Astrocyte (in vitro differentiated cells and primary cell): ENCODE results near the gene GPNMB. TPM values are rescaled to one million over a fixed set of nuclear protein-coding genes. Genes with fewer than 3 reads are reported as not detected.

Source experiments
- DNase-seq: peaks from one replicate; pipeline ENCODE4 v3.0.0-alpha.2; 2010; ENCODE audit warnings: low read depth
- FAIRE-seq: peaks from 2 replicates; lab custom pipeline; 2011; peaks lifted over from hg19 to GRCh38; lab: Jason Lieb, UNC
- H2AFZ ChIP-seq: 2 replicates; pipeline ENCODE4 v1.6.0; 2012; ENCODE audit warnings: low read depth, low read length, inconsistent platforms
- H3K27ac ChIP-seq: 2 replicates; pipeline ENCODE4 v1.5.1; 2011; ENCODE audit warnings: low read depth, low read length, inconsistent platforms
- H3K27me3 ChIP-seq: 2 replicates; pipeline ENCODE4 v1.6.0; 2011; ENCODE audit warnings: low read length, inconsistent platforms; ENCODE audit not compliant: insufficient read depth
- H3K36me3 ChIP-seq: 2 replicates; pipeline ENCODE4 v1.5.1; 2011; ENCODE audit warnings: low read length, inconsistent platforms; ENCODE audit not compliant: insufficient read depth
- H3K4me1 ChIP-seq: 2 replicates; pipeline ENCODE4 v1.5.1; 2011; ENCODE audit warnings: low read length, inconsistent platforms; ENCODE audit not compliant: insufficient read depth
- H3K4me2 ChIP-seq: 2 replicates; pipeline ENCODE4 v1.6.0; 2012; ENCODE audit warnings: low read length, inconsistent platforms
- H3K4me3 ChIP-seq: 2 replicates; pipeline ENCODE4 v1.5.1; 2011; ENCODE audit warnings: low read depth, mild to moderate bottlenecking, low read length, inconsistent platforms; ENCODE audit not compliant: insufficient read depth
- H3K79me2 ChIP-seq: 2 replicates; pipeline ENCODE4 v1.6.0; 2012; ENCODE audit warnings: mild to moderate bottlenecking, low read length, inconsistent platforms; ENCODE audit not compliant: insufficient read depth
- H3K9ac ChIP-seq: 2 replicates; pipeline ENCODE4 v1.6.0; 2012; ENCODE audit warnings: mild to moderate bottlenecking, low read length, inconsistent platforms
- H3K9me3 ChIP-seq: 2 replicates; pipeline ENCODE4 v1.5.1; 2012; ENCODE audit warnings: low read depth, mild to moderate bottlenecking, low read length, inconsistent platforms; ENCODE audit not compliant: insufficient read depth
- H4K20me1 ChIP-seq: 2 replicates; pipeline ENCODE4 v1.6.0; 2012; ENCODE audit warnings: low read length, inconsistent platforms; ENCODE audit not compliant: insufficient read depth
- H3K27ac Mint-ChIP-seq: one replicate; pipeline ENCODE4 v1.8.0; 2021; ENCODE audit warnings: mild to moderate bottlenecking, mixed read lengths; ENCODE audit not compliant: unreplicated experiment
- H3K27me3 Mint-ChIP-seq: one replicate; pipeline ENCODE4 v1.8.0; 2021; ENCODE audit warnings: low read depth, mixed read lengths; ENCODE audit not compliant: unreplicated experiment
- H3K36me3 Mint-ChIP-seq: one replicate; pipeline ENCODE4 v1.8.0; 2021; ENCODE audit warnings: low read depth, mixed read lengths; ENCODE audit not compliant: unreplicated experiment
- H3K4me1 Mint-ChIP-seq: one replicate; pipeline ENCODE4 v1.8.0; 2021; ENCODE audit warnings: low read depth, mixed read lengths; ENCODE audit not compliant: unreplicated experiment
- H3K4me3 Mint-ChIP-seq: one replicate; pipeline ENCODE4 v1.8.0; 2021; ENCODE audit warnings: mild to moderate bottlenecking, moderate library complexity, mixed read lengths; ENCODE audit not compliant: unreplicated experiment
- H3K9me3 Mint-ChIP-seq: one replicate; pipeline ENCODE4 v1.8.0; 2021; ENCODE audit warnings: mild to moderate bottlenecking, mixed read lengths; ENCODE audit not compliant: unreplicated experiment
- EZH2 ChIP-seq: IDR thresholded peaks from 2 replicates; pipeline ENCODE4 v1.6.1; 2012; ENCODE audit warnings: mild to moderate bottlenecking, low read length, inconsistent platforms; ENCODE audit not compliant: insufficient read depth
- total RNA-seq: library from RNA; stranded (reverse); gene quantifications from 2 replicates; pipeline ENCODE4 v1.2.1, GENCODE V29; 2021
- TF ChIP-seq, protein P1 (sequence below): IDR thresholded peaks from 2 replicates; pipeline ENCODE4 v1.5.1; 2011; ENCODE audit warnings: low read depth, mild to moderate bottlenecking, inconsistent platforms, low read length, moderate library complexity; ENCODE audit not compliant: insufficient read depth

The GPNMB gene
- total RNA-seq, 1 donor from 2014 or later: 0.91 TPM

DNA sequence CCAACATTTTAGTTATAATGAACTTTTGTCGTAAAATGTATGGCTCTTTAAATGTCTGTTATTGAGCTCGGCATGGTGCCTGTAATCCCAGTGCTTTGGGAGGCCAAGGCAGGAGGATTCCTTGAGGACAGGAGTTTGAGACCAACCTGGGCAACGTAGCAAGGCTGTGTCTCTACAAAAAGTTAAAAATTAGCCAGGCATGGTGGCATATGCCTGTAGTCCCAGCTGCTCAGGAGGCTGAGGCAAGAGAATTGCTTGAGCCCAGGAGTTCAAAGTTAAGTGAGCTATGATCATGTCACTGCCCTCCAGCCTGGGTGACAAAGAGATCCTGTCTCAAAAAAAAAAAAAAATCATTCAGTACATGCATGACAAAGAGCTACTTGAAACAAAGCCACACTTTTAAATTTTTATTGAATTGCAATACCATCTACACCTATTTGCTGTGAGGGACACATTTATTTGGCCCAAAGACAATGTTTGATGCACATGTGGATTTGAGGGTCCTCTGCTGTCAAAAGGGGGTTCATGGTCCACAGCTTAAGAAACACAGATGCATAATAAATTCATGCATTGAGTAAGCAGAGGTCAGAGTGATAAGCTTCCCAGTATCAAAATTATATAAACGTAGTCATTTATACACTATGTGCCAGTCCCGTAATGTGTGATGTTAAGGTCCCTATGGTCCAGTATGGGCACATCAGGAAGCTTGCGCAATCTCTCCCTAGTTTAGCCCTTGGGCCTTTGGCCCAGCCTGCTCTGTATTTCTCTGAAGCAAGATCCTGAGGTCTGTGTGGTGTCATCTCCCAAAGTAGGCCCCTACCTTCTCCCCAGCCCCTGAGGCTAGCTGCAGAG, 48.2 kb downstream of the GPNMB start:
- Histone ChIP-seq H3K4me1 (peaks cover 8% of the 10 kb centered on the region), H3K27ac (no peak overlapping the region), H3K9ac (no peak overlapping the region), H2AFZ (no peak overlapping the region), H4K20me1 (no peaks in the 10 kb centered on the region), H3K9me3 (no peaks in the 10 kb centered on the region), H3K36me3 (no peaks in the 10 kb centered on the region), H3K27me3 (no peaks in the 10 kb centered on the region), H3K4me2 (no peak overlapping the region), H3K79me2 (peaks cover 6% of the 10 kb centered on the region), H3K4me3 (no peak overlapping the region)
- no peak for DNase-seq
- Mint-ChIP-seq H3K4me3 (no peak overlapping the region), H3K27me3 (no peaks in the 10 kb centered on the region), H3K4me1 (peaks cover 9% of the 10 kb centered on the region), H3K36me3 (no peaks in the 10 kb centered on the region), H3K9me3 (no peaks in the 10 kb centered on the region), H3K27ac (no peak overlapping the region)
- FAIRE-seq: no peak
- TF ChIP-seq, protein P1, sequence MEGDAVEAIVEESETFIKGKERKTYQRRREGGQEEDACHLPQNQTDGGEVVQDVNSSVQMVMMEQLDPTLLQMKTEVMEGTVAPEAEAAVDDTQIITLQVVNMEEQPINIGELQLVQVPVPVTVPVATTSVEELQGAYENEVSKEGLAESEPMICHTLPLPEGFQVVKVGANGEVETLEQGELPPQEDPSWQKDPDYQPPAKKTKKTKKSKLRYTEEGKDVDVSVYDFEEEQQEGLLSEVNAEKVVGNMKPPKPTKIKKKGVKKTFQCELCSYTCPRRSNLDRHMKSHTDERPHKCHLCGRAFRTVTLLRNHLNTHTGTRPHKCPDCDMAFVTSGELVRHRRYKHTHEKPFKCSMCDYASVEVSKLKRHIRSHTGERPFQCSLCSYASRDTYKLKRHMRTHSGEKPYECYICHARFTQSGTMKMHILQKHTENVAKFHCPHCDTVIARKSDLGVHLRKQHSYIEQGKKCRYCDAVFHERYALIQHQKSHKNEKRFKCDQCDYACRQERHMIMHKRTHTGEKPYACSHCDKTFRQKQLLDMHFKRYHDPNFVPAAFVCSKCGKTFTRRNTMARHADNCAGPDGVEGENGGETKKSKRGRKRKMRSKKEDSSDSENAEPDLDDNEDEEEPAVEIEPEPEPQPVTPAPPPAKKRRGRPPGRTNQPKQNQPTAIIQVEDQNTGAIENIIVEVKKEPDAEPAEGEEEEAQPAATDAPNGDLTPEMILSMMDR: no peak
- TF ChIP-seq EZH2: no peak

DNA sequence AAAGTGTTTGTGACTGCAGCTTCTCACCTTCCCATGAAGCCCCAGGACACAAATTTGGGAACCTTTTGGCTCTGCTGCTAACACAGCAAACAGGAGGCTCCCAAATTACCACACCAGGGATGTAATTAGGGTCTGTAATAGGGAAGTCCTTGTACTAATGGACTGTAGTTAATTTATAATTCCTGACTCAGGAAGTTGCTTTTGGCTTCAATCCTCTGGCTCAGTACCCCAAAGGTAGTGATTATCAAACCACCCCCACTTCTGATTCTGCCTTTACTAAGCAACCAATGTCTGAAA, 48.8 kb downstream of the GPNMB start:
- no peaks in the 10 kb centered on the region for H3K9me3 Mint-ChIP-seq
- Histone ChIP-seq H3K27ac (no peak overlapping the region), H3K9me3 (no peaks in the 10 kb centered on the region), H3K36me3 (no peaks in the 10 kb centered on the region), H3K4me1 (peaks cover 10% of the 10 kb centered on the region), H3K27me3 (no peaks in the 10 kb centered on the region), H3K4me3 (no peak overlapping the region), H3K4me2 (no peak overlapping the region), H3K9ac (no peak overlapping the region), H3K79me2 (peaks cover 12% of the 10 kb centered on the region), H2AFZ (no peak overlapping the region), H4K20me1 (peaks cover 2% of the 10 kb centered on the region)
- TF ChIP-seq, protein P1: no peak
- TF ChIP-seq EZH2: no peak
- no peaks in the 10 kb centered on the region for H3K36me3 Mint-ChIP-seq
- FAIRE-seq: no peak
- no peaks in the 10 kb centered on the region for H3K27me3 Mint-ChIP-seq
- H3K27ac Mint-ChIP-seq: no peak overlapping the region
- H3K4me3 Mint-ChIP-seq: no peak overlapping the region
- no peak for DNase-seq
- H3K4me1 Mint-ChIP-seq: peaks cover 10% of the 10 kb centered on the region
